ENCODE data around the gene HNRNPA0. TPM values are rescaled to one million over a fixed set of nuclear protein-coding genes. Genes with fewer than 3 reads are reported as not detected.

The HNRNPA0 gene
- total RNA-seq, 1 experiment from 2014 or later: 68.5 TPM

DNA sequence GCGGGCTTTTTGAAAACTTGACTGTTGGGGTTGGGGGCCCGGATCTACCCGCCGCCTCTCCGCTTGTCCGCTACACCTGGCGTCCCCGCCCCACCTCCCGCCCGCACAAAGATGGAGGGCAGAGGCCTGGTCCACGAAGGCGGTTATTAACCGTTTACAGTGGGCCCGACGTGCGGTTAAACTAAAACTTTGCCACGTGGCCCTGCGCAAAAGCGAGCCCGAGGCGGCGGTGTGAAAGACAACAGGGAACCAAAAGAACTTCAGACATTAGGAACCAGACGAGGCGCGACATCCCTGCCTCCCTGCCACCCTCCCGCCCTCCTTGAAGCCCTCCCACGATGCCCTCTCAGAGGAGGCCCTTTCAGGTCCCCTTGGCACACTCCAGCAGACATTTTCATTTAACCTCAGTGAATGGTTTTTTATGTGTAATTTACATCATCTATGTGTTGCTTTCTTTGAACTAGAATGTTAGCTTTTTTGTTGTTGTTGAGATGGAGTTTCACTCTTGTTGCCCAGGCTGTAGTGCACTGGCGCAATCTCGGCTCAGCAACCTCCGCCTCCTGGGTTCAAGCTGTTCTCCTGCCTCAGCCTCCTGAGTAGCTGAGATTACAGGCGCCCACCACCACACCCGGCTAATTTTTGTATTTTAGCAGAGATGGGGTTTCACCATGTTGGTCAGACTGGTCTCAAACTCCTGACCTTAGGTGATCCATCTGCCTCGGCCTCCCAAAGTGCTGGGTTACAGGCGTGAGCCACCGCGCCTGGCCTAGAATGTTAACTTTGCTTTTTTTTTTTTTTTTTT, 999 bp upstream of the HNRNPA0 start:
- Histone ChIP-seq H3K79me2 (ENCODE audit: insufficient read depth, low read length) (peaks cover 24% of the 10 kb centered on the region; the same call in 1 of the 2 replicates), H2AK5ac (ENCODE audit: insufficient read length, low read length) (no peak overlapping the region), H4K8ac (replicated peaks; ENCODE audit: insufficient read length, low read depth, low read length) (no peak overlapping the region), H3K56ac (ENCODE audit: insufficient read length, low read depth, low read length) (no peak overlapping the region), H3K14ac (ENCODE audit: insufficient read depth, low read length) (peak overlapping the region; percentile 79), H3K27ac (ENCODE audit: insufficient read length, low read depth, low read length) (peak overlapping the region; percentile 85), H3K23me2 (ENCODE audit: insufficient read length, low read depth, low read length, poor library complexity, severe bottlenecking) (peaks cover 3% of the 10 kb centered on the region), H3K4ac (ENCODE audit: low read depth, low read length) (no peak overlapping the region; the same call in 1 of the 2 replicates), H3T11ph (ENCODE audit: low read length) (no peak overlapping the region), H3K9ac (ENCODE audit: extremely low read depth, insufficient read length, low read length) (peak overlapping the region; percentile 74), H3K27me3 (ENCODE audit: insufficient read depth, low read length) (no peaks in the 10 kb centered on the region), H4K5ac (ENCODE audit: insufficient read length, low read depth, low read length) (peak overlapping the region; percentile 92), H3K23ac (ENCODE audit: insufficient read length, low read depth, low read length) (no peak overlapping the region), H2BK20ac (ENCODE audit: low read depth, low read length, poor library complexity, severe bottlenecking) (no peak overlapping the region), H2AFZ (ENCODE audit: low read length) (no peak overlapping the region), H2BK15ac (ENCODE audit: low read depth, low read length) (no peak overlapping the region), H2BK120ac (ENCODE audit: low read depth, low read length, poor library complexity, severe bottlenecking) (peak overlapping the region; percentile 52), H2BK5ac (ENCODE audit: insufficient read length, low read length) (no peak overlapping the region), H3K4me1 (ENCODE audit: insufficient read depth, low read length) (no peaks in the 10 kb centered on the region), H4K20me1 (ENCODE audit: control insufficient read depth, insufficient read depth, insufficient read length) (no peaks in the 10 kb centered on the region), H4K91ac (ENCODE audit: insufficient read length, low read depth, low read length) (no peak overlapping the region), H2BK12ac (ENCODE audit: insufficient read length, low read depth, low read length) (peak overlapping the region; percentile 15), H3K79me1 (ENCODE audit: insufficient read depth, low read depth, low read length, poor library complexity, severe bottlenecking) (no peaks in the 10 kb centered on the region), H3K9me3 (ENCODE audit: control insufficient read depth, low read depth, low read length) (no peaks in the 10 kb centered on the region), H3K4me2 (ENCODE audit: insufficient read depth, insufficient read length, low read length) (peak overlapping the region; percentile 59), H3K18ac (ENCODE audit: insufficient read length, low read depth, low read length) (peak overlapping the region; percentile 94)
- Mint-ChIP-seq H3K4me3 (peak overlapping the region; percentile 97), H3K36me3 (ENCODE audit: insufficient read depth in 1 of 3, low read depth in 3 of 3) (peaks cover 14 to 33% (median 31%) of the 10 kb centered on the region in 3 experiments; a peak in 6 of 7 replicates), H3K27ac (peak overlapping the region; percentile 96 to 100 (median 100)), H3K27me3 (ENCODE audit: low read depth) (peaks cover 17% of the 10 kb centered on the region), H3K9me3 (peaks cover 5% of the 10 kb centered on the region in 2 experiments; a peak in 3 of 5 replicates), H3K4me1 (peaks cover 16 to 17% of the 10 kb centered on the region in 2 experiments)
- TF ChIP-seq, protein P1, sequence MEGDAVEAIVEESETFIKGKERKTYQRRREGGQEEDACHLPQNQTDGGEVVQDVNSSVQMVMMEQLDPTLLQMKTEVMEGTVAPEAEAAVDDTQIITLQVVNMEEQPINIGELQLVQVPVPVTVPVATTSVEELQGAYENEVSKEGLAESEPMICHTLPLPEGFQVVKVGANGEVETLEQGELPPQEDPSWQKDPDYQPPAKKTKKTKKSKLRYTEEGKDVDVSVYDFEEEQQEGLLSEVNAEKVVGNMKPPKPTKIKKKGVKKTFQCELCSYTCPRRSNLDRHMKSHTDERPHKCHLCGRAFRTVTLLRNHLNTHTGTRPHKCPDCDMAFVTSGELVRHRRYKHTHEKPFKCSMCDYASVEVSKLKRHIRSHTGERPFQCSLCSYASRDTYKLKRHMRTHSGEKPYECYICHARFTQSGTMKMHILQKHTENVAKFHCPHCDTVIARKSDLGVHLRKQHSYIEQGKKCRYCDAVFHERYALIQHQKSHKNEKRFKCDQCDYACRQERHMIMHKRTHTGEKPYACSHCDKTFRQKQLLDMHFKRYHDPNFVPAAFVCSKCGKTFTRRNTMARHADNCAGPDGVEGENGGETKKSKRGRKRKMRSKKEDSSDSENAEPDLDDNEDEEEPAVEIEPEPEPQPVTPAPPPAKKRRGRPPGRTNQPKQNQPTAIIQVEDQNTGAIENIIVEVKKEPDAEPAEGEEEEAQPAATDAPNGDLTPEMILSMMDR (conservative IDR thresholded peaks at IDR 0.05): no peak
- WGBS (ENCODE audit: extremely low coverage, insufficient read length, low lambda C conversion rate): no CpG with 5 or more reads among the region's 36 CpGs
- DNase-seq: no peak
